Colon (tissue), 2 donors: ENCODE measurements around the gene ZMAT3.

ENCODE experiments used
- FAIRE-seq: peaks from 2 replicates; lab custom pipeline; 2012; peaks lifted over from hg19 to GRCh38; lab: Jason Lieb, UNC
- donor health status: control.
- donor health status: control.

The ZMAT3 gene

GRCh38 chr3:179021119-179021903, 50.3 kb downstream of the ZMAT3 start:
- FAIRE-seq: no peak

- no peak for FAIRE-seq
Measured at GRCh38 chr3:179020112-179020511, 51.5 kb downstream of the ZMAT3 start.

- FAIRE-seq: no peak
Measured at GRCh38 chr3:179018808-179019207, 52.8 kb downstream of the ZMAT3 start.

GRCh38 chr3:179016979-179017670, 54.5 kb downstream of the ZMAT3 start:
- no peak for FAIRE-seq

- FAIRE-seq: peak; percentile 49
Measured at GRCh38 chr3:179015551-179016020, 56.0 kb downstream of the ZMAT3 start.

- FAIRE-seq: no peak
Measured at GRCh38 chr3:179005706-179006105, 65.9 kb downstream of the ZMAT3 start.

GRCh38 chr3:179005213-179005612, 66.4 kb downstream of the ZMAT3 start:
- no peak for FAIRE-seq

- no peak for FAIRE-seq
Measured at GRCh38 chr3:179000659-179001058, 71.0 kb downstream of the ZMAT3 start.

- FAIRE-seq: no peak
Measured at GRCh38 chr3:179000144-179000543, 71.5 kb downstream of the ZMAT3 start.

- no peak for FAIRE-seq
Measured at GRCh38 chr3:178996399-178996798, 75.2 kb downstream of the ZMAT3 start.

- no peak for FAIRE-seq
Measured at GRCh38 chr3:178990293-178990692, 81.3 kb downstream of the ZMAT3 start.

- no peak for FAIRE-seq
Measured at GRCh38 chr3:178989821-178990220, 81.8 kb downstream of the ZMAT3 start.

- no peak for FAIRE-seq
Measured at GRCh38 chr3:178987745-178988144, 83.9 kb downstream of the ZMAT3 start.

- no peak for FAIRE-seq
Measured at GRCh38 chr3:178986456-178986855, 85.2 kb downstream of the ZMAT3 start.

GRCh38 chr3:178982137-178982536, 89.5 kb downstream of the ZMAT3 start:
- FAIRE-seq: no peak

GRCh38 chr3:178975320-178975719, 96.3 kb downstream of the ZMAT3 start:
- FAIRE-seq: no peak

GRCh38 chr3:178971614-178972013, 100.0 kb downstream of the ZMAT3 start:
- FAIRE-seq: no peak

GRCh38 chr3:178969004-178969700, 102.5 kb downstream of the ZMAT3 start:
- no peak for FAIRE-seq
